GM19025 (cell line): ENCODE results near the gene KCNJ11.
"Not testable (repeated sequence)": the region's sequence is repeated elsewhere in the genome, so short reads cannot be mapped to it uniquely, and the experiment has no call there.

Source experiments
- ATAC-seq: cut with Tn5 transposase; IDR thresholded peaks from one replicate; pipeline ENCODE4 v1.9.1; 2021; ENCODE audit warnings: mild to moderate bottlenecking, low read depth, moderate library complexity; ENCODE audit not compliant: unreplicated experiment

Gene KCNJ11

DNA sequence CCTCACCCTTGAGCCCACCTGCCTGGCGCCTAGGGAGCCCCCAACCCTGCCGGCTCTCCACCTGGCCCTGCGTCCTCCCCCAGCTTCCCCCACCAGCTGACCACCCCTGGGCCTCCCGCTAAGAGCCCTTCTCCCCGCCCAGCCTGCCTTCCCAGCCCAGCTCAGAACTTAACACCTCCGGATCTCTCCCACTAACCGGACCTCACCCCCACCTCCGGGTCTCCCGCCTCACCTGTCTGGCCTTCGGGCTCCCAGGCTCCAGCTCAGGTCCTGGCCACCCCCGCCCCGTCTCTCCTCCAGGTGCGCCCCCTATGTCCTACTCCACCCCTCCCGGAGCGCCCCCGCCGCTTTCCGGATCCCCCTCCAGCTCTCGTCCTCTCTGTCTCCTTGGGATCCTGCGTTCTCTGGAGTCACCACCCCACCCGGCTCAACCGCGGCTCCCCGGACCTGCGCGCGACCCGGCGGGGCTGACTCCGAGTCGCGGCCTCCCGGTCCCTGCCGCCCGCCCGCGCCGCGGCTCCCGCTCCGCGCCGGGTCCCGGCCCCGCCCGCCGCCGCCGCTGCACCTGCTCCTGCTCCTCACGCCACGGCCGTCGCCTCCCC, at the start of gene KCNJ11:
Gene KCNJ11 (minus strand): TSS at position 51 of the 602 bp plus-strand sequence. CDS start 568 bp downstream, outside the sequence.
- ATAC-seq: peak; percentile 40

- no peak for ATAC-seq
These were observed 48.9 kb upstream of the KCNJ11 start for GRCh38 chr11:17437366-17437765.

- no peak for ATAC-seq
These were observed 45.6 kb upstream of the KCNJ11 start for GRCh38 chr11:17434108-17434507.

- no peak for ATAC-seq
These were observed 43.5 kb upstream of the KCNJ11 start for GRCh38 chr11:17432002-17432401.

GRCh38 chr11:17431139-17431538, 42.7 kb upstream of the KCNJ11 start:
- ATAC-seq: no peak

DNA sequence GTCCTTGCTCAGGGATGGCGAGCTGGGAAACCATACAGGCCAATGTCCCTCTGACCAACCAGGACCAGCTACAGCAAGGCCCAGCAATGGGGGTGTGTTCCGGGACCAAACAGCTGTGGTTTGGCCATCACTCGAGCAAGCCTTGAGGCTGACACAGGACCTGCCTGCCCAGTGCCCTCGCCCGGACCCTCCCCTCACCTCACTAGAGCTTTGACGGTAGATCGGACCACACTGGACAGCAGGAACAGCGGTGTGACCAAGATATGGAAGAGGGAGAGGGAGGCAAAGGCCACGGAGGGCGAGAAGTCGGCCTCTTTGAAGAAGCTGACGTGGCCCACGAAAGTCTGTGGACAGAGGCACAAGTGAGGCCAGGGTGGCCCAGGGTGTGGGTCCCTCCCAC, 42.2 kb upstream of the KCNJ11 start:
- ATAC-seq: no peak

DNA sequence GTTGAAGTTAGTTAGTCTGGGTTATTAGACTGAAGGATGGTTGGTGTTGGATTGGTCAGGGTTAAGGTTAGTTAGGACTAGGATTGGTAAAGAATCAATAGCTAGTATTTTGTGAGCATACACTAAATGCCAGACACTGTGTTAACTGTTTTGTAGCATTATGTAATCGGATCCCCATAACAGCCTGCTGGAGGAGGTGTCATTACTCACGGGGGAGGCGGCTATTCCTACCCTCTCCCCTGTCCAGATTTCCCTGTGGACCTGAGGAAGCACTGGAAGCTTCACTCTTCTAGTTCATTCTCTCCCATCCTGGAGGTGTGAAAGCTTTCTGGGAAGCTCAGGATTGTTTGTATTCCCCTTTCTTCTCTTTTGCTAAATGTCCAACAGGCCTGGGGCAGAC, 40.5 kb upstream of the KCNJ11 start:
- no peak for ATAC-seq

- ATAC-seq: no peak
These were observed 39.8 kb upstream of the KCNJ11 start for GRCh38 chr11:17428261-17428660.

GRCh38 chr11:17426233-17426632, 37.8 kb upstream of the KCNJ11 start:
- ATAC-seq: not testable (repeated sequence)

DNA sequence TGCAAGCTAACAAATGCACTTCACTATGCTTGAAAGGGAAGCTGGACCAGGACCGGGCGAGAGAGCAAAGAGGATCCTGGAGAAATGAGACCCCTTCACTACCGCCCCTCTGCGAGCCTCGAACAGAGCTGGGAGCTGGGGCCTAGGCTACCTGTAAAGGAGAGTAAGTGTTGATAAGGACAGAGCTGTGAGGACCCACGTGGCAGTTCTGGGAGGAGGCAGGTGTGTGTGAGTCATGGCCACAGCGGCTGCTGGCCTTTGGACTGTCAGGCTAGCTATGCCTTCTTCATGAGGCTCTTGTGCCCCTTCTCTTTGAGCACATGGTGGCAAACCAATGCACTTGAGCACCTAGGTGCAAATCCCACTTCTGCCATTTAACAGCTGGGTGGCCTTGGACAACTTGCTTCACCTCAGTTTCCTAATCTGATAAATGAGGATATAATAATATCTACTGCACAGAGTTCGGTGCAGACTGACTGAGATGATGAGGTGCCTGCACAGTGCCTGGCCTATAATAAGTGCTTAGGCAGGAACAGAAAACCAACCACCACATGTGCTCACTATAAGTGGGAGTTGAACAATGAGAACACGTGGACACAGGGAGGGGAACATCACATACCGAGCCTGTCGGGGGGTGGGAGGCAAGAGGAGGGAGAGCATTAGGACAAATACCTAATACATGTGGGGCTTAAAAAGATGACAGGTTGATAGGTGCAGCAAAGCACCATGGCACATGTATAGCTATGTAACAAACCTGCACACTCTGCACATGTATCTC, 35.3 kb upstream of the KCNJ11 start:
- ATAC-seq: no peak

DNA sequence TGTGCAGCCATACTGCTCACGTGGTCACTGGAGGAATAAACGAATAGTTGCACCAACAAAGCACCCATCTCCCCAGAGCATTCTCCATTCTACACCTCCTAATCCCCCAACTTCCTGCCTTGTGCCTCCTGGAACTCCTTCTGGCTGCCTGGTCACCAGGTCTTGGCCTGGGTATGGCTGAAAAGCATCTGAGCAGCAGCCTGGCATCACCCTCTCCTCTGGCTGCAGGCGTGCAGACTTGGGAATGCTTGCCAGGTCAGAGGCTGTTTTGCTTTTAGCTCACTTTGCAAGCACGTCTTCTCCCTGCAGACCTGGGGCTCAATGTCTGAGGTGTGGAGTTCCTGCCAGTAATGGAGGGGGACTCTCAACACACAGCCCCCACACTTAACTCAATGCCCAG, 33.3 kb upstream of the KCNJ11 start:
- ATAC-seq: no peak

DNA sequence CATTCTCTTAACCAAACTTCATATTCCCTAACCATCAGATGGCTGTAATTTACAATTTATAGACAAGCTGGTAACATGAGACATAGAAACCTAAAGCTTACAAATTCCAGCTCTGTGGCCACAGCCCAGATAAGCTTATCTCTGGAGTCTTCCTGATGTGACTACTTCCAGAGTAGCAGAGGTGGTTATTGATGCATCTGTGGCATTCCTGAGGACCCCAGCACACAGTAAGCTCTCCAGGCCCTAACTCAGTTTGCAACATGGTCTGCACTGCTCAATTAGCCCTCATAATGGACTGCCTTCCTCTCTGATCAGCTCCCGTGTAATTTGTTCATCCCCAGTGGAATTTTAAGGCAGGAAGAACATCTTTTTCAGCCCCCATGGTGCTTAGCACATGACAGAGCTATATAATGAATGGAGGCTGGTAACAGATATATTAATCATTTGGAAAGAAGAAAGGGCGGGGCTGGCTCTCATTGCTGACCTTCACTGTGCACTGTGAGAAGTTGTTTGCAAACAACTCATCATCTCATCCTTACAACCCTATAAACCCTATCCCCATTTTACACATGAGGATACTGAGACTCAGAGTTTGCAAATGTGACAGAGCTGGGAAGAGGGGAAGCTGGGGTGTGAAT, 30.1 kb upstream of the KCNJ11 start:
- ATAC-seq: no peak

DNA sequence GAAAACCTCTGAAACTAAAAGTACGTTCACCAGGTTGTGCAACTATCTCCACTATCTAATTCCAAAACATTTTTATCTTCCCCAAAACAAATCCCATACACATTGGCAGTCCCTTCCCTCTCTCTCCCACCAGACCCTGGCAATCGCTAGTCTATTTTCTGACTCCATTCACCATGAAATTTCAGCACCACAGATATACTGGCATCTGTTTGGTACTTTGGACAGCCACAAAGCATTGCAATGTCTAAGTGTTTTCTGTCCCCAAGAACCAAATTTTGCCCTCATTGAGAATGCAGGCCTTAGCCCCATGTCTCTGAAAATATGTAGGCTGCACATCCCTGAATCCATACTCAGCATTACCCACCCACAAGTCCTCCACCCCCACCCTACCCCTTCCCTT, 28.0 kb upstream of the KCNJ11 start:
- ATAC-seq: no peak

- no peak for ATAC-seq
These were observed 27.2 kb upstream of the KCNJ11 start for GRCh38 chr11:17415523-17416104.

- ATAC-seq: no peak
These were observed 26.5 kb upstream of the KCNJ11 start for GRCh38 chr11:17414992-17415391.

- ATAC-seq: no peak
These were observed 25.9 kb upstream of the KCNJ11 start for GRCh38 chr11:17414317-17414737.

DNA sequence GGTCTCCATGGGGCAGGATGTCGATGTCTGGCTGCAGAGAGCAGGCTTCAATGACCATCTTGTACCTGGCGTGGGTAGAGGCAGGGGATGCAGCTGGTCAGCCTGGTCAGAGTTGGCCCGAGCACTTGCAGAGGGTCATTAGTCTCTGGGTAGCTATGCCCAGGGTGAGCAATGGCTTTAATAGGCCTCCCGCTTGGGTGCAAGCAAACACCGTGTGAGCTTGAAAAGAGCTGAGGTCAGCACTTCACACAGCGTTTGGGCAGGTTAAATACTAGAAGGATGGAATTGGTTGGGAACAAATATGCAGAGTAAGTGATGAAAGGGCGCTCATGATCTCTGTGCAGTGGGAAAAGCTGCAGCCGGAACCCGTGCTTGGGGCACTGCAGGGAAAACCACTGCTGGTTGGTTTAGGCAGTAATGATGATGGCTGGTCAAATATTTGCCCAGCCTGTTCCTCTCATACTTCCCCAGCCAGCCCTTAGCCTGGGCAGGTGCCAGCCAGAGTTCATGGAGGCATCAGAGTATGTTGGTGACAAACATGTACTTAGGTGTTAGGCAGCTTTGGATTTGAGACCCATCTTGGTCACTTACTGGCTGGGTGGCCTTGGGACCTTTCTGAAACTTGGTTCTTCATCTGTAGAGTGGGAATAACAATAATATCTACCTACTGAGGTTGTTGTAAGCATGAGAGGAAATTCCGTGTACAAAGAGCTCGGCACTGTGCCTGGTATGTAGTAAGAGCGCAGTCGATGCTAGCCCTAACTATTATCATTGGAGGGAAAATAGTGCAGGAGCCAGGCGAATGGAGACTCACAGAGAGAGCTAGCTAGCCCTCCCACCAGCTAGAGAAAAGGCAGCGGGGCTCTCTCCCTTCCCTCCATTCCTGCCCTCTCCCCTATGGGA, 25.2 kb upstream of the KCNJ11 start:
- ATAC-seq: no peak

- ATAC-seq: no peak
These were observed 24.2 kb upstream of the KCNJ11 start for GRCh38 chr11:17412488-17413180.

DNA sequence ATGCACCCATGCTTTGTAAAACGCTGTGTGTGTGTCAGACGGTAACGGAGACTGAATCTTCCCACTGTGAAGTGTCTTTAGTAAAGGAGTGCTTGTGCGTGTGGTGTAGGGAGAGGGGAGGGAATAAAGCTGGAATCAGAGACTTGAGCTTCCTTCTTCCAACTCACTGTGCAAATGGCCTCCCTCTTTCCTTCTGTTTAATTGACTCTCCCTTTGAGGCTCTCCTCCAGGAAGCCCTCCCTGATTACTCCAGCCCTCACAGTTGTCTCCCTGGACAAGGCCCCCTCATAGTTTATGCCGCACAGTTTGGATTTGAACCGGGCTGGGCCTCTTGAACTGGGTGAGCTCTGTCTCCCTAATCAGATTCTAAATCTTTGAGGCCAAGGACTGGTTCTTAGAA, 23.0 kb upstream of the KCNJ11 start:
- ATAC-seq: no peak
